Adrenal gland (tissue), 12 donors: ENCODE data around the gene KSR2. TPM values are rescaled to one million over a fixed set of nuclear protein-coding genes. Genes with fewer than 3 reads are reported as not detected.

ENCODE experiments used
- DNase-seq, 7 donors: peaks; one replicate each; pipeline ENCODE4 v3.0.0-alpha.2; 2019 to 2020
- H3K27ac ChIP-seq, 5 donors: fragments of 200-600 bp; sonication (generic) in 4 of 5; 1 replicate in 3 of 5; 2 replicates in 2 of 5; pipeline versions ENCODE4 v1.5.1 to v1.8.0; 2016 to 2020; ENCODE audit warnings: mild to moderate bottlenecking in 1 of 5
- H3K27me3 ChIP-seq: fragments of 200-600 bp; 2 replicates; pipeline ENCODE4 v1.8.0; 2021
- H3K36me3 ChIP-seq, 2 donors: fragments of 200-600 bp; replicated peaks in 1 of 2; 1 replicate in 1 of 2; 2 replicates in 1 of 2; pipeline versions ENCODE4 v1.5.1 to v1.8.0; 2018 to 2022
- H3K4me1 ChIP-seq, 2 donors: fragments of 200-600 bp; replicated peaks in 1 of 2; 1 replicate in 1 of 2; 2 replicates in 1 of 2; pipeline versions ENCODE4 v1.5.1 to v1.8.0; 2018 to 2021
- H3K4me3 ChIP-seq, 4 donors: fragments of 200-600 bp; sonication (generic) in 3 of 4; one replicate each; pipeline ENCODE4 v1.5.1; 2016 to 2018
- H3K9me3 ChIP-seq, 3 donors: fragments of 200-600 bp; sonication (generic) in 1 of 3; replicated peaks in 1 of 3; 1 replicate in 2 of 3; 2 replicates in 1 of 3; pipeline versions ENCODE4 v1.5.1 to v1.8.0; 2016 to 2021
- POLR2A ChIP-seq, 2 donors: fragments of 450-650 bp; IDR thresholded peaks; one replicate each; pipeline ENCODE4 v1.6.1; 2017; ENCODE audit warnings: antibody characterized with exemption in 2 of 2, mild to moderate bottlenecking in 2 of 2, moderate library complexity in 1 of 2
- whole genome bisulfite sequencing, 4 donors: extraction: QIAGEN DNeasy Blood & Tissue Kit in 2 of 4; methylation state at CpG; one replicate each; pipeline versions ENCODE4 v1.1.5 to v1.1.7; 2013 to 2017; 5-methylcytosine and 5-hydroxymethylcytosine counted together
- intact Hi-C, 2 donors: fragments of 100-400 bp; cut with DNase I; formaldehyde crosslinking; loops; one replicate each; pipeline versions ENCODE4 v1.14.1 to v1.15.0; 2022 to 2023
- polyA plus RNA-seq, 3 donors: library from polyadenylated mRNA; stranded (reverse); fragments of 200-250 nt in 2 of 3; fragments of 350-450 nt in 1 of 3; fragmentation: Illumina TruSeq in 1 of 3; extraction: RNeasy Lipid Tissue Mini Kit (QIAGEN cat#74804) in 1 of 3; gene quantifications; one replicate each; pipeline ENCODE4 v1.2.3, GENCODE V29; 2013 to 2014
- total RNA-seq, 9 donors: library from RNA; depleted of rRNA in 4 of 9; stranded (reverse); fragments of >200 nt in 4 of 9; fragments of 120-200 nt in 1 of 9; fragmentation: NEBNext Ultra II Directional in 1 of 9; extraction: Animal tissue kit (Norgen Biotek cat#: 25700) in 1 of 9; gene quantifications; one replicate each; pipeline versions ENCODE4 v1.1.0 to v1.2.4, GENCODE V29; 2013 to 2023
- TF ChIP-seq, protein P1 (sequence below), 6 experiments: fragments of 450-650 bp in 4 of 6; fragments of 200-600 bp in 2 of 6; sonication (generic) in 1 of 6; IDR thresholded peaks; 1 replicate in 5 of 6; 2 replicates in 1 of 6; pipeline versions ENCODE4 v1.5.1 to v1.8.0; 2016 to 2021; ENCODE audit warnings: antibody characterized with exemption in 6 of 6, mild to moderate bottlenecking in 2 of 6, moderate library complexity in 1 of 6
- donor health status: healthy with polysubstance abuse.
- donor health status: Bipolar disorder and iron deficiency.
- donor health status: DM: yes; HTN: yes; CAD: no.
- donor health status: DM: no; HTN: no; CAD: no.
- donor health status: DM: no; HTN: no; CAD: no.
- donor health status: DM: yes; HTN: yes; CAD: no.

The KSR2 gene
- total and polyA plus RNA-seq, 12 donors, result 0.03 to 2.7 (median 0.84) TPM; not detected in 3

DNA sequence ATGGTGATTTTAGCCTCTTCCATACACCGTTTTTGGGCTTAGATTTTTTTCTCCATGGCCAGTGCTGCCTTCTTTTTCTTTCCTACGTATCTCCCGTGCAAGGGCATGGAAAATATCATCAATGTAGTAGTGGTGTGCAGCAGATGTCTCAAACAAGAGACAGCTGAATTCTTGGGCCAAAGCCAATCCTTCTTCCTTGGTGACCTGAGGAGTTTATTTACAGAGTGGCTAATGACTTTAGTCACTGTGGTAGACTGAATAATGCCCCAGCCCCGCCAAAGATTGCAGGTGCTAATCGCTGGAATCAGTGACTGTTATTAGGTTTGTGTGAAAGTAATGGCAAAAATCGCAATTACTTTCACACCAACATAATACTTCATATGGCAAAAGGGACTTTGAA is 371.8 kb downstream of the KSR2 start:
- WGBS, 4 donors, result 59 to 67% (median 62%) methylated on average over 6 of the region's 6 CpGs
- Histone ChIP-seq H3K4me1 (no peaks in the 10 kb centered on the region), H3K27ac (no peak overlapping the region), H3K36me3 (no peaks in the 10 kb centered on the region), H3K4me3 (no peak overlapping the region), H3K27me3 (no peaks in the 10 kb centered on the region), H3K9me3 (no peaks in the 10 kb centered on the region)
- intact Hi-C loops, result no loop called here
- TF ChIP-seq, protein P1, sequence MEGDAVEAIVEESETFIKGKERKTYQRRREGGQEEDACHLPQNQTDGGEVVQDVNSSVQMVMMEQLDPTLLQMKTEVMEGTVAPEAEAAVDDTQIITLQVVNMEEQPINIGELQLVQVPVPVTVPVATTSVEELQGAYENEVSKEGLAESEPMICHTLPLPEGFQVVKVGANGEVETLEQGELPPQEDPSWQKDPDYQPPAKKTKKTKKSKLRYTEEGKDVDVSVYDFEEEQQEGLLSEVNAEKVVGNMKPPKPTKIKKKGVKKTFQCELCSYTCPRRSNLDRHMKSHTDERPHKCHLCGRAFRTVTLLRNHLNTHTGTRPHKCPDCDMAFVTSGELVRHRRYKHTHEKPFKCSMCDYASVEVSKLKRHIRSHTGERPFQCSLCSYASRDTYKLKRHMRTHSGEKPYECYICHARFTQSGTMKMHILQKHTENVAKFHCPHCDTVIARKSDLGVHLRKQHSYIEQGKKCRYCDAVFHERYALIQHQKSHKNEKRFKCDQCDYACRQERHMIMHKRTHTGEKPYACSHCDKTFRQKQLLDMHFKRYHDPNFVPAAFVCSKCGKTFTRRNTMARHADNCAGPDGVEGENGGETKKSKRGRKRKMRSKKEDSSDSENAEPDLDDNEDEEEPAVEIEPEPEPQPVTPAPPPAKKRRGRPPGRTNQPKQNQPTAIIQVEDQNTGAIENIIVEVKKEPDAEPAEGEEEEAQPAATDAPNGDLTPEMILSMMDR (IDR thresholded peaks at IDR 0.05), result no peak
- no peak for TF ChIP-seq POLR2A (IDR thresholded peaks at IDR 0.05)
- DNase-seq, result no peak

DNA sequence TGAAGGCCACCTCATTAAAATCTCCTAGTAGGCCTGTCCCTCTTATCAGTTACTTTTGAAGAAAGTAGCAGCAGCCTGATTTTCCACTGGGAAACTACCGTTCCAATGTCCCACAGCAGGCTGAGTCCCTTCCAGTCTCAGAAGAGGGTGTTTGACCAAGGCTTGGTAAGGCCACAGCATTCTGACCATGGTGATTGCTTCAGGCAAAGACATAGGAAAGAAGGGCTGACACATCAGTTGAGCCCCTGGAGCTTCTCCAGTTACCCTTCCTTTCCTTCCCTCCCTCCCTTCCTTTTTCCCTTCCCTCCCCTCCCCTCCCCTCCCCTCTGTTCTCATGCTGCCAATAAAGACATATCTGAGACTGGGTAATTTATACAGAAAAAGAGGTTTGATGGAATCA is 373.0 kb downstream of the KSR2 start:
- intact Hi-C loops, result no loop called here
- Histone ChIP-seq H3K27me3 (no peaks in the 10 kb centered on the region), H3K36me3 (no peaks in the 10 kb centered on the region), H3K4me3 (no peak overlapping the region), H3K27ac (no peak overlapping the region), H3K9me3 (no peaks in the 10 kb centered on the region), H3K4me1 (no peaks in the 10 kb centered on the region)
- 62 to 84% (median 78%) methylated on average over 1 of the region's 1 CpG for WGBS, 4 donors
- DNase-seq, result no peak
- TF ChIP-seq, protein P1 (IDR thresholded peaks at IDR 0.05), result no peak
- no peak for TF ChIP-seq POLR2A (IDR thresholded peaks at IDR 0.05)

DNA sequence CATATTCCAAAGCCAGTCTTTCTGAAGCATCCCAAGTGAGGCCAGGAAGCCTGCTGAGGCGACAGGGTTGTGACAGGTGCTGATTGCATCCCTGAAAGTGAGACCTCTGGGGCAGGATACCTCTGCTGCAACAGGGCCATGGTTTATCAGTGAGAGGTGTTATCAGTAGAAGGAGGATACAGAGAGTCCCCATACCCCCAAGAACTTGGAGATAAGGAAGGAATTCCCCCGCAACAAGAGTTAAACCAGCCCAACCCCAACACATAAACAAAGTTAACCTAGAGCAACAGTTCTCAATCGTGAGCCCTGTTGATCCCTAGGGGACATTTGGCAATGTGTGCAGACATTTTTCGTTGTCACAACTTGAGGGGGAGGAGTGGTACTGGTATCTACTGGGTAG is 374.3 kb downstream of the KSR2 start:
- intact Hi-C loops, result no loop called here
- WGBS, 4 donors, result 32 to 61% (median 49%) methylated on average over 4 of the region's 4 CpGs
- no peaks in the 10 kb centered on the region for H3K36me3 ChIP-seq
- H3K9me3 ChIP-seq, result no peaks in the 10 kb centered on the region
- no peaks in the 10 kb centered on the region for H3K27me3 ChIP-seq
- DNase-seq, result no peak
- H3K4me1 ChIP-seq, result no peaks in the 10 kb centered on the region
- H3K4me3 ChIP-seq, result no peak overlapping the region
- no peak overlapping the region for H3K27ac ChIP-seq
- TF ChIP-seq, protein P1 (IDR thresholded peaks at IDR 0.05), result no peak
- no peak for TF ChIP-seq POLR2A (IDR thresholded peaks at IDR 0.05)

DNA sequence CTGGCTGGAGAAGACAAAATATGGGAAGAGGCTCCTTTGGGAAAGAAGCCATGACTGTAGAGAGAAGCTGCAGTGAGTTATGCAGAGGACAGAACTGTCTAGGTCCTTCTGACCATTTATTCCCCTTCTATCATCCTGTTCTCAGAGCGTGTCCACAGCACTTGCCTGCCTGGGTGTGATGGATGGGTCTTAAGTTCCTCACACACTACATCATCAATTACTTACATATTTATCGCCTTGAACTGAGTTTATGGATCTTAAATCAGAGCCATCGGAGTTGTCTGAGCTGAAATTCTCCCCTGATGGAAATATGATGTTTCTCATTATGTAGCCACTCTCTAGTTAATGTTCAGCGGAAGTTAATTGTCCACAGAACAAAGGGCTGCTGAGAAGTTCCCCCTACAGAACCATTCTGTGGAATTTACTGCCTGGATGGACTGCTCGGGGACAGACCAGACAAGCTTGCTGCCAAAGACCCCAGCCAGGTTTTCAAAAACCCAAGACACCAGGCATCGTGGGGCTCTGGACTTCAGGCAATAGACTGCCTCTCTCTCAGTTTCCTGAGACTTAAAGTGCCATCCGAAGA is 374.9 kb downstream of the KSR2 start:
- intact Hi-C loops, result no loop called here
- no peak for DNase-seq
- WGBS, 4 donors, result 50 to 70% (median 60%) methylated on average over 7 of the region's 7 CpGs

More for the DNA sequence above, 374.9 kb downstream of the KSR2 start:
- Histone ChIP-seq H3K36me3 (no peaks in the 10 kb centered on the region), H3K9me3 (no peaks in the 10 kb centered on the region), H3K27me3 (no peaks in the 10 kb centered on the region), H3K4me1 (no peaks in the 10 kb centered on the region), H3K27ac (no peak overlapping the region), H3K4me3 (no peak overlapping the region)
- TF ChIP-seq, protein P1 (IDR thresholded peaks at IDR 0.05), result no peak
- TF ChIP-seq POLR2A (IDR thresholded peaks at IDR 0.05), result no peak
